ENCODE measurements around the gene TXNRD1. TPM values are rescaled to one million over a fixed set of nuclear protein-coding genes. Genes with fewer than 3 reads are reported as not detected.

The TXNRD1 gene
- total and polyA plus RNA-seq, 2 of the 8 experiments (the other 6 are each of a cell fraction or from before 2014, with no cell fraction given): 56.8 to 127 TPM

DNA sequence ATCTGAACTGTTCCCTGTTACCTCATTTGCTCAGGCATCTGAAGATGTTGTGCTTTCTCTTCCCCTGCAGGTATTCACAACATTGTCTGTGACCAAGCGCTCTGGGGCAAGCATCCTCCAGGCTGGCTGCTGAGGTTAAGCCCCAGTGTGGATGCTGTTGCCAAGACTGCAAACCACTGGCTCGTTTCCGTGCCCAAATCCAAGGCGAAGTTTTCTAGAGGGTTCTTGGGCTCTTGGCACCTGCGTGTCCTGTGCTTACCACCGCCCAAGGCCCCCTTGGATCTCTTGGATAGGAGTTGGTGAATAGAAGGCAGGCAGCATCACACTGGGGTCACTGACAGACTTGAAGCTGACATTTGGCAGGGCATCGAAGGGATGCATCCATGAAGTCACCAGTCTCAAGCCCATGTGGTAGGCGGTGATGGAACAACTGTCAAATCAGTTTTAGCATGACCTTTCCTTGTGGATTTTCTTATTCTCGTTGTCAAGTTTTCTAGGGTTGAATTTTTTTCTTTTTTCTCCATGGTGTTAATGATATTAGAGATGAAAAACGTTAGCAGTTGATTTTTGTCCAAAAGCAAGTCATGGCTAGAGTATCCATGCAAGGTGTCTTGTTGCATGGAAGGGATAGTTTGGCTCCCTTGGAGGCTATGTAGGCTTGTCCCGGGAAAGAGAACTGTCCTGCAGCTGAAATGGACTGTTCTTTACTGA, 132.9 kb downstream of the TXNRD1 start (continued):
- TF ChIP-seq SAP30 (IDR thresholded peaks at IDR 0.05; ENCODE audit: insufficient read depth, insufficient replicate concordance, low read length): no peak
- TF ChIP-seq RAD21 (IDR thresholded peaks at IDR 0.05 in 1 of 2, conservative IDR thresholded peaks at IDR 0.05 in 1 of 2; ENCODE audit: low read depth in 2 of 2, low read length in 2 of 2): no peak
- TF ChIP-seq, protein P1, sequence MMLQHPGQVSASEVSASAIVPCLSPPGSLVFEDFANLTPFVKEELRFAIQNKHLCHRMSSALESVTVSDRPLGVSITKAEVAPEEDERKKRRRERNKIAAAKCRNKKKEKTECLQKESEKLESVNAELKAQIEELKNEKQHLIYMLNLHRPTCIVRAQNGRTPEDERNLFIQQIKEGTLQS (IDR thresholded peaks at IDR 0.05; ENCODE audit: insufficient read depth, low read depth, low read length): no peak
- TF ChIP-seq NANOG (IDR thresholded peaks at IDR 0.05; ENCODE audit: insufficient read depth, low read depth, low read length, poor library complexity, severe bottlenecking): no peak
- no peak for TF ChIP-seq BCL11A (IDR thresholded peaks at IDR 0.05; ENCODE audit: low read depth in 2 of 2, low read length in 2 of 2)

All from H1 (cell line).